Thyroid gland (tissue), 4 donors: ENCODE data around the gene BOD1L2. TPM values are rescaled to one million over a fixed set of nuclear protein-coding genes. Genes with fewer than 3 reads are reported as not detected.

ENCODE experiments used
- DNase-seq, 2 donors: peaks; one replicate each; pipeline ENCODE4 v3.0.0-alpha.2; 2019
- H3K27ac ChIP-seq, 3 donors: fragments of 200-600 bp; sonication (generic); 1 replicate in 2 of 3; 2 replicates in 1 of 3; pipeline ENCODE4 v1.5.1; 2016 to 2019; ENCODE audit warnings: mild to moderate bottlenecking in 1 of 3, moderate library complexity in 1 of 3
- H3K27me3 ChIP-seq: fragments of 200-600 bp; sonication (generic); one replicate; pipeline ENCODE4 v1.5.1; 2019
- H3K36me3 ChIP-seq, 2 donors: fragments of 200-600 bp; sonication (generic); one replicate each; pipeline ENCODE4 v1.5.1; 2016 to 2019
- H3K4me1 ChIP-seq, 2 donors: fragments of 200-600 bp; sonication (generic); one replicate each; pipeline ENCODE4 v1.5.1; 2017 to 2019
- H3K4me3 ChIP-seq, 3 donors: fragments of 200-600 bp; sonication (generic); replicated peaks in 1 of 3; 1 replicate in 2 of 3; 2 replicates in 1 of 3; pipeline ENCODE4 v1.5.1; 2016; ENCODE audit warnings: mild to moderate bottlenecking in 1 of 3
- H3K9me3 ChIP-seq: fragments of 200-600 bp; sonication (generic); one replicate; pipeline ENCODE4 v1.5.1; 2017
- CTCF ChIP-seq, 6 experiments: fragments of 200-600 bp in 3 of 6; fragments of 450-650 bp in 3 of 6; sonication (generic) in 3 of 6; IDR thresholded peaks; one replicate each; pipeline ENCODE4 v1.5.1; 2016 to 2019; ENCODE audit warnings: antibody characterized with exemption in 6 of 6, mild to moderate bottlenecking in 2 of 6, inconsistent platforms in 1 of 6, moderate library complexity in 1 of 6
- POLR2A ChIP-seq, 2 donors: fragments of 450-650 bp; IDR thresholded peaks; one replicate each; pipeline ENCODE4 v1.6.1; 2017; ENCODE audit warnings: antibody characterized with exemption in 2 of 2, mild to moderate bottlenecking in 2 of 2, moderate library complexity in 1 of 2
- WGBS, 2 donors: methylation state at CpG; one replicate each; pipeline ENCODE4 v1.1.5; 2017; 5-methylcytosine and 5-hydroxymethylcytosine counted together
- intact Hi-C: fragments of 100-400 bp; cut with DNase I; formaldehyde crosslinking; loops from one replicate; pipeline ENCODE4 v1.15.1; 2023
- total RNA-seq, 4 donors: library from RNA; depleted of rRNA; stranded (reverse); fragments of >200 nt; gene quantifications; one replicate each; pipeline ENCODE4 v1.2.3, GENCODE V29; 2016

The BOD1L2 gene
- total RNA-seq, 4 donors from 2014 or later, result 0.22 to 1.3 TPM; not detected in 2

GRCh38 chr18:57141208-57142129 lies 5.4 kb upstream of the BOD1L2 start:
- DNase-seq, result no peak
- intact Hi-C loops, result no loop called here
- Histone ChIP-seq H3K27me3 (no peaks in the 10 kb centered on the region), H3K4me3 (no peak overlapping the region), H3K27ac (no peak overlapping the region), H3K36me3 (no peaks in the 10 kb centered on the region), H3K4me1 (no peaks in the 10 kb centered on the region), H3K9me3 (no peaks in the 10 kb centered on the region)
- 52 to 72% methylated on average over 10 of the region's 10 CpGs for WGBS, 2 donors
- TF ChIP-seq CTCF (IDR thresholded peaks at IDR 0.05), result no peak
- TF ChIP-seq POLR2A (IDR thresholded peaks at IDR 0.05), result no peak

GRCh38 chr18:57142324-57142723 lies 4.6 kb upstream of the BOD1L2 start:
- DNase-seq, result no peak
- intact Hi-C loops, result no loop called here
- no peaks in the 10 kb centered on the region for H3K9me3 ChIP-seq
- no peak for TF ChIP-seq POLR2A (IDR thresholded peaks at IDR 0.05)
- TF ChIP-seq CTCF (IDR thresholded peaks at IDR 0.05), result no peak
- H3K4me1 ChIP-seq, result no peaks in the 10 kb centered on the region
- no peak overlapping the region for H3K4me3 ChIP-seq
- no peaks in the 10 kb centered on the region for H3K36me3 ChIP-seq
- no peaks in the 10 kb centered on the region for H3K27me3 ChIP-seq
- H3K27ac ChIP-seq, result no peak overlapping the region

GRCh38 chr18:57143265-57143664 lies 3.6 kb upstream of the BOD1L2 start:
- Histone ChIP-seq H3K4me3 (no peak overlapping the region), H3K36me3 (no peaks in the 10 kb centered on the region), H3K9me3 (no peaks in the 10 kb centered on the region), H3K27me3 (no peaks in the 10 kb centered on the region), H3K4me1 (no peaks in the 10 kb centered on the region), H3K27ac (no peak overlapping the region)
- intact Hi-C loops, result no loop called here
- TF ChIP-seq CTCF (IDR thresholded peaks at IDR 0.05) (no peak), POLR2A (IDR thresholded peaks at IDR 0.05) (no peak)
- WGBS, 2 donors, result 64 to 69% methylated on average over 1 of the region's 1 CpG
- no peak for DNase-seq

- intact Hi-C loops, result no loop called here
- TF ChIP-seq CTCF (IDR thresholded peaks at IDR 0.05) (no peak), POLR2A (IDR thresholded peaks at IDR 0.05) (no peak)
These were observed 1.4 kb downstream of the BOD1L2 start for GRCh38 chr18:57148263-57148662.

GRCh38 chr18:57149051-57149450 lies 2.2 kb downstream of the BOD1L2 start:
- Histone ChIP-seq H3K27ac (no peak overlapping the region), H3K4me1 (no peaks in the 10 kb centered on the region), H3K9me3 (no peaks in the 10 kb centered on the region), H3K36me3 (no peaks in the 10 kb centered on the region), H3K27me3 (no peaks in the 10 kb centered on the region), H3K4me3 (no peak overlapping the region)
- no peak for DNase-seq
- 81 to 90% methylated on average over 1 of the region's 1 CpG for whole genome bisulfite sequencing, 2 donors
- intact Hi-C loops, result no loop called here
- TF ChIP-seq POLR2A (IDR thresholded peaks at IDR 0.05) (no peak), CTCF (IDR thresholded peaks at IDR 0.05) (no peak)

More at GRCh38 chr18:57148263-57148662, 1.4 kb downstream of the BOD1L2 start:
- WGBS, 2 donors, result 71 to 72% methylated on average over 1 of the region's 1 CpG
- no peaks in the 10 kb centered on the region for H3K27me3 ChIP-seq
- no peaks in the 10 kb centered on the region for H3K36me3 ChIP-seq
- no peaks in the 10 kb centered on the region for H3K4me1 ChIP-seq
- H3K4me3 ChIP-seq, result no peak overlapping the region
- no peak overlapping the region for H3K27ac ChIP-seq
- no peak for DNase-seq
- no peaks in the 10 kb centered on the region for H3K9me3 ChIP-seq
